LNCAP (cell line): ENCODE results near the gene MOCS1.

Experiments
- CTCF ChIP-seq: fragments of 450-650 bp; IDR thresholded peaks from 2 replicates; pipeline ENCODE4 v1.5.1; 2017; ENCODE audit warnings: mild to moderate bottlenecking

MOCS1 gene

GRCh38 chr6:39905640-39905975, 28.7 kb downstream of the MOCS1 start:
- no peak for TF ChIP-seq CTCF

- TF ChIP-seq CTCF: no peak
Measured at GRCh38 chr6:39904946-39905639, 29.2 kb downstream of the MOCS1 start.

GRCh38 chr6:39903656-39904055, 30.6 kb downstream of the MOCS1 start:
- no peak for TF ChIP-seq CTCF

- no peak for TF ChIP-seq CTCF
Measured at GRCh38 chr6:39902786-39903465, 31.3 kb downstream of the MOCS1 start.

- TF ChIP-seq CTCF: no peak
Measured at GRCh38 chr6:39902136-39902535, 32.1 kb downstream of the MOCS1 start.

GRCh38 chr6:39901670-39902069, 32.6 kb downstream of the MOCS1 start:
- no peak for TF ChIP-seq CTCF

- TF ChIP-seq CTCF: no peak
Measured at GRCh38 chr6:39901116-39901655, 33.1 kb downstream of the MOCS1 start.
